ENCODE data around the gene FN1.

DNA sequence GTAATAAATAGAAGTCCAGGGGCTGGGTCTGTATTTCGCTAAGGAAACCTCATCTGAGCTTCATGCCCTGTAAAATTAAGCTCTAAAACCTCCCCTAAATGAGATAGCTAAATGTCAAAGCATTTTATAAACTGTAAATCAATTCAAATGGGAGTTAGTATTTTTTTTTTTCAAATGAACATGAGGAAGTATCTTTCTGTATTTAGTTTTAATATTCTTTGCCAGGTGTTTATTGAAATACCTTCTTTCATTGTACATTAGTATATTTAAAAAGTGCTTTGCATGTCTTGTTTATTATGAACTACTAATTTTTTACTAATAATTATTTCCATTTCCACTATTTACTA lies 76.3 kb downstream of the FN1 start:
- no peak for TF ChIP-seq GATA2 (IDR thresholded peaks at IDR 0.05; ENCODE audit: low read depth, low read length)
- no peak for TF ChIP-seq GATA3 (IDR thresholded peaks at IDR 0.05; ENCODE audit: low read depth, low read length)

All from SH-SY5Y (cell line).